IPS-15b (cell line): ENCODE measurements around the gene MALRD1.

ENCODE experiments used
- H3K27me3 ChIP-seq: one replicate; pipeline ENCODE4 v1.6.1; 2013; ENCODE audit warnings: low read length; ENCODE audit not compliant: control insufficient read depth, insufficient read depth
- H3K36me3 ChIP-seq: one replicate; pipeline ENCODE4 v1.6.1; 2013; ENCODE audit warnings: low read length; ENCODE audit not compliant: control insufficient read depth, insufficient read depth
- H3K4me1 ChIP-seq: one replicate; pipeline ENCODE4 v1.6.1; 2013; ENCODE audit warnings: mild to moderate bottlenecking, low read length; ENCODE audit not compliant: control insufficient read depth, insufficient read depth
- H3K4me3 ChIP-seq: one replicate; pipeline ENCODE4 v1.5.1; 2013; ENCODE audit warnings: low read depth, low read length
- H3K9ac ChIP-seq: one replicate; pipeline ENCODE4 v1.6.1; 2013; ENCODE audit warnings: low read depth, mild to moderate bottlenecking, low read length
- H3K9me3 ChIP-seq: one replicate; pipeline ENCODE4 v1.6.1; 2013; ENCODE audit warnings: mild to moderate bottlenecking, low read length; ENCODE audit not compliant: control insufficient read depth, insufficient read depth

MALRD1 gene

GRCh38 chr10:19385846-19386450, 337.3 kb downstream of the MALRD1 start:
- H3K36me3 ChIP-seq = no peaks in the 10 kb centered on the region
- H3K9ac ChIP-seq = no peak overlapping the region
- H3K9me3 ChIP-seq = no peaks in the 10 kb centered on the region
- H3K4me1 ChIP-seq = no peaks in the 10 kb centered on the region
- no peaks in the 10 kb centered on the region for H3K27me3 ChIP-seq
- H3K4me3 ChIP-seq = no peak overlapping the region

- H3K4me3 ChIP-seq = no peak overlapping the region
- H3K36me3 ChIP-seq = no peaks in the 10 kb centered on the region
- no peaks in the 10 kb centered on the region for H3K9me3 ChIP-seq
- no peaks in the 10 kb centered on the region for H3K4me1 ChIP-seq
- H3K9ac ChIP-seq = no peak overlapping the region
- H3K27me3 ChIP-seq = no peaks in the 10 kb centered on the region
Measured at GRCh38 chr10:19408924-19409323, 360.3 kb downstream of the MALRD1 start.

GRCh38 chr10:19411119-19411518, 362.5 kb downstream of the MALRD1 start:
- no peaks in the 10 kb centered on the region for H3K36me3 ChIP-seq
- H3K4me1 ChIP-seq = peaks cover 3% of the 10 kb centered on the region
- H3K4me3 ChIP-seq = no peak overlapping the region
- no peaks in the 10 kb centered on the region for H3K9me3 ChIP-seq
- H3K27me3 ChIP-seq = no peaks in the 10 kb centered on the region
- H3K9ac ChIP-seq = no peak overlapping the region

GRCh38 chr10:19412531-19412930, 363.9 kb downstream of the MALRD1 start:
- no peaks in the 10 kb centered on the region for H3K36me3 ChIP-seq
- H3K9ac ChIP-seq = no peak overlapping the region

GRCh38 chr10:19416164-19416563, 367.6 kb downstream of the MALRD1 start:
- H3K27me3 ChIP-seq = no peaks in the 10 kb centered on the region
- no peaks in the 10 kb centered on the region for H3K36me3 ChIP-seq
- H3K9ac ChIP-seq = no peak overlapping the region
- H3K4me1 ChIP-seq = peaks cover 19% of the 10 kb centered on the region
- no peaks in the 10 kb centered on the region for H3K9me3 ChIP-seq
- no peak overlapping the region for H3K4me3 ChIP-seq

More at GRCh38 chr10:19412531-19412930, 363.9 kb downstream of the MALRD1 start:
- Histone ChIP-seq H3K27me3 (no peaks in the 10 kb centered on the region), H3K9me3 (no peaks in the 10 kb centered on the region), H3K4me3 (no peak overlapping the region), H3K4me1 (peaks cover 10% of the 10 kb centered on the region)

- Histone ChIP-seq H3K27me3 (no peaks in the 10 kb centered on the region), H3K4me1 (peaks cover 25% of the 10 kb centered on the region), H3K9ac (no peak overlapping the region), H3K4me3 (no peak overlapping the region), H3K36me3 (no peaks in the 10 kb centered on the region), H3K9me3 (no peaks in the 10 kb centered on the region)
Measured at GRCh38 chr10:19417740-19418139, 369.1 kb downstream of the MALRD1 start.

- Histone ChIP-seq H3K4me3 (no peak overlapping the region), H3K27me3 (no peaks in the 10 kb centered on the region), H3K9ac (no peak overlapping the region), H3K4me1 (peaks cover 22% of the 10 kb centered on the region), H3K36me3 (no peaks in the 10 kb centered on the region), H3K9me3 (no peaks in the 10 kb centered on the region)
Measured at GRCh38 chr10:19421674-19422073, 373.1 kb downstream of the MALRD1 start.

GRCh38 chr10:19426034-19426433, 377.4 kb downstream of the MALRD1 start:
- H3K4me1 ChIP-seq = peaks cover 10% of the 10 kb centered on the region
- H3K9me3 ChIP-seq = no peaks in the 10 kb centered on the region
- no peak overlapping the region for H3K9ac ChIP-seq
- no peaks in the 10 kb centered on the region for H3K36me3 ChIP-seq
- H3K4me3 ChIP-seq = no peak overlapping the region
- no peaks in the 10 kb centered on the region for H3K27me3 ChIP-seq

GRCh38 chr10:19431622-19432351, 383.2 kb downstream of the MALRD1 start:
- H3K4me3 ChIP-seq = no peak overlapping the region
- H3K36me3 ChIP-seq = no peaks in the 10 kb centered on the region
- H3K27me3 ChIP-seq = no peaks in the 10 kb centered on the region
- no peaks in the 10 kb centered on the region for H3K9me3 ChIP-seq
- no peak overlapping the region for H3K9ac ChIP-seq
- no peaks in the 10 kb centered on the region for H3K4me1 ChIP-seq

GRCh38 chr10:19449860-19450259, 401.3 kb downstream of the MALRD1 start:
- no peak overlapping the region for H3K9ac ChIP-seq
- H3K36me3 ChIP-seq = no peaks in the 10 kb centered on the region
- H3K4me3 ChIP-seq = no peak overlapping the region
- no peaks in the 10 kb centered on the region for H3K27me3 ChIP-seq
- H3K9me3 ChIP-seq = no peaks in the 10 kb centered on the region
- H3K4me1 ChIP-seq = no peaks in the 10 kb centered on the region

- H3K9ac ChIP-seq = no peak overlapping the region
- no peaks in the 10 kb centered on the region for H3K4me1 ChIP-seq
- no peaks in the 10 kb centered on the region for H3K9me3 ChIP-seq
- no peaks in the 10 kb centered on the region for H3K36me3 ChIP-seq
- no peak overlapping the region for H3K4me3 ChIP-seq
- H3K27me3 ChIP-seq = no peaks in the 10 kb centered on the region
Measured at GRCh38 chr10:19451356-19451755, 402.8 kb downstream of the MALRD1 start.

- Histone ChIP-seq H3K4me1 (no peaks in the 10 kb centered on the region), H3K27me3 (no peaks in the 10 kb centered on the region), H3K9ac (no peak overlapping the region), H3K9me3 (no peaks in the 10 kb centered on the region), H3K4me3 (no peak overlapping the region), H3K36me3 (no peaks in the 10 kb centered on the region)
Measured at GRCh38 chr10:19451937-19452336, 403.3 kb downstream of the MALRD1 start.
